Fibroblast of the conjunctiva (primary cell): ENCODE data around the gene HDHD5.

Experiments
- DNase-seq: peaks from one replicate; pipeline ENCODE4 v3.0.0-alpha.2; 2010; ENCODE audit warnings: low read depth

Gene HDHD5

GRCh38 chr22:17105143-17106129, 53.6 kb downstream of the HDHD5 start:
- DNase-seq: no peak

DNA sequence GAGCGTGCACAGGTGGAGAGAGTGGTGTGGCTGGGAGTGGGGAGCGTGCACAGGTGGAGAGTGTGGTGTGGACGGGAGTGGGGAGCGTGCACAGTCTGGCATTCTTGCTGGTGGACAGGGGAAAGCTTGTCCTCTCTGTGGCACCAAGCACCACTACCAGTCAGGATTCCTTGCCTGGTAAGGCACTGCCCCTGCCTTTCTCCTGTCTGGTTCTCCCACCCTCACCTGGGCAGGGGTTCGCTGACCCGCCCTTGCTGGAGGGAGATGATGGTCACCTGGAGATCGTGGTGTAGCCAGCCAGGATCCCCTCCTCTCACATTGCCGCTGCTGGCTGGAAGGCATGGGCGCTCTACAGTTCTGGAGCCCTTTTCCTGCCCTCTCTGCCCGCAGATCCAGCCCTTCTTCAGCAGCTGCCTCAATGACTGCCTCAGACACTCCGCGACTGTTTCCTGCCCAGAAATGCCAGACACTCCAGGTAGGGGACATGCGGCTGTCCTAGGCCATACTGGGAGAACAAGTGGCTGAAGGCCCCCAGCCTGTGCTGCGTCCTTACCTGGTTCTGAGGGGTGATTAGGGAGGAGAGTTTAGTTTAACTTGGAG, 54.6 kb downstream of the HDHD5 start:
- DNase-seq: no peak

- DNase-seq: no peak
Measured at GRCh38 chr22:17103351-17103750, 55.7 kb downstream of the HDHD5 start.

DNA sequence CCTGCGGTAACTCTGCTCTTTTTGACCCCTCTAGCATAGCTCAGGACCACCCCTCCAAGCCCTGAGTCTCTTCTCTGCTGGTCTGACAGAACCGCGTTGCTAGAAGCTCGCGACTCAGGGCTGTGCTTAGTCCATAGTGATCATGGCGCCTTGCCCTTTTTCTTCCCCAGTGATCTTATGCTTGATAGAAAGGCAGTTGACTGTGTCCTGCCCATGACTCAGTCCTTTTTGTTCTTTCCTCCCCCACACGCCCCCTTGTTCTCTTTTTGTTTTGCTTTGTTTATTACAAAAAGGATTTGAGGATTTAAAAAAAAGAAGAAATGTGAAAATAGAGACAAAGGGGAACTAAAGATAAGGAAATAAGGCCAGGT, 56.8 kb downstream of the HDHD5 start:
- DNase-seq: no peak

- DNase-seq: no peak
Measured at GRCh38 chr22:17101475-17102296, 57.4 kb downstream of the HDHD5 start.

DNA sequence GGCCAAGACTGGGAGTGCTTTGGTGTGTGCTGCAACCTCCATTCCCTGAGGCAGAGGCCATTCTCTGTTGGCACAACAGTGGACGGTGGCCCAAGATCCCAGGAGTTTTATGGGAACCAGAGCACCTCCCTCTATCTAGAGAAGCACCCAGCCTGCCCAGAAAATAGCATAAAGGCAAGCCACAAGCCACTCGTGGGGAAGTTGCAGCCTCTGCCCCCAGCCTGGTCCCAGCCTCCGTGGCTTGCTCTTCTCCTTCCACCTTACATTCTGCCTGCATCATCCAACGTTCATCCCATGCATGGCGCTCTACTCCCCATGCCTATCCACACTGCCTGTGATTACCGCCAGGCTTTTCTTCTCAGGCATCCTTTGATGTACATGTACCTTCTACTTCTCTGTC, 58.5 kb downstream of the HDHD5 start:
- DNase-seq: no peak

- DNase-seq: no peak
Measured at GRCh38 chr22:17098379-17098819, 60.7 kb downstream of the HDHD5 start.

DNA sequence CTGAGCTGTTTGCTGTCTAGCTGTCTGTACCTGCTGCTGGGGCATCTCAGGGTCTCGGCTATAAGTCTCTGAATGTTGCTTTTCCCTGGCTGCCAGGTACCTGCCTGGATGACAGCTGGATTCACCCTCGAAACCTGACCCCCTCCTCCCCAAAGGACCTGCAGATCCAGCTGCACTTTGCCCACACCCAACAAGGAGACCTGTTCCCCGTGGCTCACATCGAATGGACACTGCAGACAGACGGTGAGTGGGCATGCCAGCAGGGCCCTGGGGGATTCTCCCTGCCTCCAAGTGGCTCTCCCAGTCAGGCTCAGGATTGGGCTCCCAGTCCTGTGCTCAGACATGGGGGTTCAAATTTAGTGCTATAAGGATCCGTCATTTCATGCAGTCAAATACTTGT, 61.4 kb downstream of the HDHD5 start:
- no peak for DNase-seq

- DNase-seq: no peak
Measured at GRCh38 chr22:17097062-17097461, 62.0 kb downstream of the HDHD5 start.

DNA sequence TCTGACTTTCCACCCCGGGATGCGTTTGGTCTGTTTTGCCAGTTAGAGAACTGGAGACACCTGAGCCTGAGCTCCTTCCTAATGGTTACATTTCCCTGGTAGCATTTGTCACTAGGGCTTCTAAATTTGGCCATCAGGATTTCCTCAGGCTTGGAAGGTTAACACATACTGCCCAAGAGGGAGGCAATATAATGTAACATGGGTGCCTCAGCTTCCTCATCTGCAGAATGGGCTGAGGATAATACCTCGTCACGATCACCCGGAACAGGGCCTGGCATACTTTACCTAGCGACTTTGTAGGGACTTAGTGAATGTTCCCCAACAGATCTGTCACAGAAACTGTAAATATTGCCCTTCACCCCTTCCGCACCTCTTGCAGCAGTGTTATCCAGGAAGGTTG, 63.0 kb downstream of the HDHD5 start:
- no peak for DNase-seq

DNA sequence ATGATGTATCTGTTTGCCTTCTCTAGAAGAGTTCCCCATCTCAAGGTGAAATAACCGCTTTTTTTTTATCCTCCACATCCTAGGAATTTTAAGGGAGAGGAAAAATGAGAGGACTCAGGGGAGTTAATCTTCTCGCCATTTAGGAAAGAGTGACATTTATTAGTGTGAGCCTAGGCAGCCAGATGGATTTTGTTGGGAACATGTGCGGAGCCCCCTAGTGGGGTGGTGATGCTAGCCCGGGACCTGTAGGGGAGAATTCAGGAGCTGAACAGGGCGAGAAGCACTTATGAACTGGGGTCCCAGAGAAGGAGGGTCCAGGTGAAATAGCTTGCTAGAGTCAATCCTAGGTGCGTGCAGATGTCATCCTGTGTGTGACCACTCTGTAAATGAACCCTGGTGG, 63.5 kb downstream of the HDHD5 start:
- DNase-seq: no peak

GRCh38 chr22:17093081-17093480, 66.0 kb downstream of the HDHD5 start:
- no peak for DNase-seq

- DNase-seq: no peak
Measured at GRCh38 chr22:17091851-17092250, 67.2 kb downstream of the HDHD5 start.

- no peak for DNase-seq
Measured at GRCh38 chr22:17090550-17090949, 68.5 kb downstream of the HDHD5 start.
